B cell (primary cell): ENCODE results near the gene ARHGAP45.

ENCODE experiments used
- EZH2 ChIP-seq: IDR thresholded peaks from 2 replicates; pipeline ENCODE4 v1.6.1; 2012; ENCODE audit warnings: borderline replicate concordance, low read depth, mild to moderate bottlenecking, moderate library complexity, low read length; ENCODE audit not compliant: insufficient read depth, poor library complexity, severe bottlenecking
- TF ChIP-seq, protein P1 (sequence below): fragments of 200-600 bp; IDR thresholded peaks from one replicate; pipeline ENCODE4 v1.8.0; 2022; ENCODE audit warnings: antibody characterized with exemption, mild to moderate bottlenecking

DNA sequence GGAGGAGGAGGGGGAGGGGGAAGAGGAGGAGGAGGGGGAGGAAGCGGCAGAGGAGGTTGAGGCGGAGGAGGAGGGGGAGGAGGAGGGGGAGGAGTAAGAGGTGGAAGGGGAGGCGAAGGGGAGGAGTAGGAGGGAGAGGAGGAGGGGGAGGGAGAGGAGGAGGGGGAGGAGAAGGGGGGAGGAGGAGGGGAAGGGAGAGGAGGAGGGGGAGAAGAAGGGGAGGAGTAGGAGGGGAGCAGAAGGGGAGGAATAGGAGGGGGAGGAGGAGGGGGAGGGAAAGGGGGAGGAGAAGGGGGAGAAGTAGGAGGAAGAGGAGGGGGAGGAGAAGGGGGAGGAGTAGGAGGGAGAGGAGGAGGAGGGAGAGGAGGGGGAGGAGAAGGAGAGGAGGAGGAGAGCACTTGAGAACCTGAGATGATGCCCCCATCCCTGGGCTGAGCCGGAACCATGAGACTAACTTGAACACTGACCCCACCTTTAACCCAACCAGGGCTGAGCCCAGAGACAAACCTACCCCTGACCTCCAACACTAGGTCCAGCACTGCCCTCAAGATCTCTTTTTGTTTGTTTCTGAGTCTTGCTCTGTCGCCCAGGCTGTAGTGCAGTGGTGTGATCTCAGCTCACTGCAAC is 14.5 kb upstream of the ARHGAP45 start:
- TF ChIP-seq, protein P1, sequence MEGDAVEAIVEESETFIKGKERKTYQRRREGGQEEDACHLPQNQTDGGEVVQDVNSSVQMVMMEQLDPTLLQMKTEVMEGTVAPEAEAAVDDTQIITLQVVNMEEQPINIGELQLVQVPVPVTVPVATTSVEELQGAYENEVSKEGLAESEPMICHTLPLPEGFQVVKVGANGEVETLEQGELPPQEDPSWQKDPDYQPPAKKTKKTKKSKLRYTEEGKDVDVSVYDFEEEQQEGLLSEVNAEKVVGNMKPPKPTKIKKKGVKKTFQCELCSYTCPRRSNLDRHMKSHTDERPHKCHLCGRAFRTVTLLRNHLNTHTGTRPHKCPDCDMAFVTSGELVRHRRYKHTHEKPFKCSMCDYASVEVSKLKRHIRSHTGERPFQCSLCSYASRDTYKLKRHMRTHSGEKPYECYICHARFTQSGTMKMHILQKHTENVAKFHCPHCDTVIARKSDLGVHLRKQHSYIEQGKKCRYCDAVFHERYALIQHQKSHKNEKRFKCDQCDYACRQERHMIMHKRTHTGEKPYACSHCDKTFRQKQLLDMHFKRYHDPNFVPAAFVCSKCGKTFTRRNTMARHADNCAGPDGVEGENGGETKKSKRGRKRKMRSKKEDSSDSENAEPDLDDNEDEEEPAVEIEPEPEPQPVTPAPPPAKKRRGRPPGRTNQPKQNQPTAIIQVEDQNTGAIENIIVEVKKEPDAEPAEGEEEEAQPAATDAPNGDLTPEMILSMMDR: no peak
- TF ChIP-seq EZH2: no peak
